Measurements from ENCODE around the gene STON2.

- TF ChIP-seq CTCF (conservative IDR thresholded peaks at IDR 0.05) (no peak), EZH2 (IDR thresholded peaks at IDR 0.05; ENCODE audit: low read depth) (no peak)
These were observed 134.4 kb downstream of the STON2 start for GRCh38 chr14:81265636-81266169.
